A549 (cell line): Measurements from ENCODE around the gene PROX1.

Source experiments
- CTCF ChIP-seq: fragments of >200 bp; sonication (Bioruptor Twin); formaldehyde crosslinking; IDR thresholded peaks from 3 replicates; pipeline ENCODE4 v1.5.1; 2016
- EP300 ChIP-seq, 2 experiments: fragments of >200 bp; sonication (Bioruptor Twin); formaldehyde crosslinking; IDR thresholded peaks; 2 replicates in 1 of 2; 3 replicates in 1 of 2; pipeline ENCODE4 v1.6.1; 2016 to 2017
- PHF8 ChIP-seq: fragments of 200-600 bp; sonication (generic); IDR thresholded peaks from 2 replicates; pipeline ENCODE4 v1.6.1; 2016; ENCODE audit warnings: low read depth, mild to moderate bottlenecking, antibody characterized with exemption, moderate library complexity, borderline replicate concordance
- POLR2A ChIP-seq: IDR thresholded peaks from 2 replicates; pipeline ENCODE4 v1.6.1; 2012; ENCODE audit warnings: mild to moderate bottlenecking, low read length
- RCOR1 ChIP-seq: fragments of 150-350 bp; IDR thresholded peaks from 2 replicates; pipeline ENCODE4 v1.6.1; 2014; ENCODE audit warnings: antibody characterized with exemption, low read length, low read depth
- REST ChIP-seq: fragments of 200-600 bp; sonication (generic); IDR thresholded peaks from 2 replicates; pipeline ENCODE4 v1.6.1; 2016; ENCODE audit warnings: antibody characterized with exemption, mild to moderate bottlenecking, moderate library complexity
- TF ChIP-seq, protein P1 (sequence below): fragments of >200 bp; sonication (Bioruptor Twin); formaldehyde crosslinking; IDR thresholded peaks from 3 replicates; pipeline ENCODE4 v1.6.1; 2016

GRCh38 chr1:214072426-214073157 is 84.8 kb downstream of the PROX1 start:
- TF ChIP-seq CTCF, result no peak
- TF ChIP-seq RCOR1, result no peak
- no peak for TF ChIP-seq REST
- no peak for TF ChIP-seq POLR2A
- TF ChIP-seq EP300 (IDR thresholded peaks at IDR 0.05), result no peak
- TF ChIP-seq PHF8, result no peak
- TF ChIP-seq, protein P1, sequence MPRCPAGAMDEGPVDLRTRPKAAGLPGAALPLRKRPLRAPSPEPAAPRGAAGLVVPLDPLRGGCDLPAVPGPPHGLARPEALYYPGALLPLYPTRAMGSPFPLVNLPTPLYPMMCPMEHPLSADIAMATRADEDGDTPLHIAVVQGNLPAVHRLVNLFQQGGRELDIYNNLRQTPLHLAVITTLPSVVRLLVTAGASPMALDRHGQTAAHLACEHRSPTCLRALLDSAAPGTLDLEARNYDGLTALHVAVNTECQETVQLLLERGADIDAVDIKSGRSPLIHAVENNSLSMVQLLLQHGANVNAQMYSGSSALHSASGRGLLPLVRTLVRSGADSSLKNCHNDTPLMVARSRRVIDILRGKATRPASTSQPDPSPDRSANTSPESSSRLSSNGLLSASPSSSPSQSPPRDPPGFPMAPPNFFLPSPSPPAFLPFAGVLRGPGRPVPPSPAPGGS, result no peak
